HG02884 (cell line): ENCODE data around the gene KCNT1.

Source experiments
- ATAC-seq: cut with Tn5 transposase; IDR thresholded peaks from one replicate; pipeline ENCODE4 v1.9.1; 2021; ENCODE audit warnings: mild to moderate bottlenecking, moderate library complexity; ENCODE audit not compliant: unreplicated experiment

KCNT1 gene

DNA sequence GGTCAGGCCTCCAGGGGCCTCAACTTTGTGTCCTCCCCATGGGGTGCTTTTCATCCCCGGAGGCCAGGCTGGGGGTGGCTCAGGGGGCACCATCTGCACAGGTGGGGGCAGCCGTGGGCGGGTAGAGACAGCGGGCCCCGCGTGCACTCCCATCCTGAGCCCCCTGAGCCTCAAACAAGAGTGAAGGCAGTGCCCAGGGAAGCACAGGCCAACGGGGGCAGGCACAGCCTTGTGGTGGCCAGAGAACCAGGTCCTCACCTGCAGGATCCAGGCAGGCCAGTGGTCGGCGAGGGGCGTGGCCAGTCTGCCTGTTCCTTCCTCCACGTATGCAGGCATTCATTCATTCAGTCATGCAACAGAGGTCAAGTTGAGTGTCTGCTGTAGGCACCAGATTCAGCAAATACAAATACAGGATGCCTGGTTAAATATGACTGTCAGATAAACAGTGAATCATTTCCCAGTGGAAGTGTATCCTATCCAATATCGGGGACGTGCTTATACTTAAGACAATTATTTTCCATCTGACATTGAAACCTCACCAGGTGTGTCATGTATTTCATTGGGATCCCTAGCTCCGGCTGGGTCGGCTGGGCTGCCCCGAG is 22.3 kb downstream of the KCNT1 start:
- no peak for ATAC-seq

- no peak for ATAC-seq
Observed at GRCh38 chr9:135726138-135726853, 24.3 kb downstream of the KCNT1 start.

DNA sequence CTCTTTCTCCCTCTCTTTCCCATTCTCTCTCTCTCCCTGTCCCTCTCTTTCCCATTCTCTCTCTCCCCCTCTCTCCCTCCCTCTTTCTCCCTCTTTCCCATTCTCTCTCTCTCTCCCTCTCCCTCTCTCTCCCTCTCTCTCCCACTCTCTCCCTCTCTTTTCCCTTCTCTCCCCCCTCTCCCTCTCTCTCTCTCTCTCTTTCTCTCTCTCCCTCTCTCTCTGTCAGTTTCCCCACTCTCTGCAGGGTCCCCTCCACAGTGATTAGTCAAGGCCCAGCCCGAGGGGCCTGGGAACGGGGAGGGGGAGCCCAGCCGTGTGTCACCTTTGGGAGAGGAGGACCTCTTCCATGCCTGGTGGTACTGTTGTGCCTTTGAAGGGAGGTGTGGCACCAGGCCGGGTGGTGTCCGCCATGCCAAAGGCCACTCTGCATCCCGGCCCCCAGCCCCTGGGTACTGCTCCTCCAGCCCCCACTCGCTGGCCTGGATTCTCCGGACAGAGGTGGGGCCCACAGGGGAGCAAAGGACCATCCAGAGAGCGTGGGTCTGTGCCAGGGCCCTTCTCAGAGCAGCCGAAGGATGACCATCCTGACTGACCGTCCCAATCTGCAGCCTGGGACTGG is 25.4 kb downstream of the KCNT1 start:
- ATAC-seq: no peak

DNA sequence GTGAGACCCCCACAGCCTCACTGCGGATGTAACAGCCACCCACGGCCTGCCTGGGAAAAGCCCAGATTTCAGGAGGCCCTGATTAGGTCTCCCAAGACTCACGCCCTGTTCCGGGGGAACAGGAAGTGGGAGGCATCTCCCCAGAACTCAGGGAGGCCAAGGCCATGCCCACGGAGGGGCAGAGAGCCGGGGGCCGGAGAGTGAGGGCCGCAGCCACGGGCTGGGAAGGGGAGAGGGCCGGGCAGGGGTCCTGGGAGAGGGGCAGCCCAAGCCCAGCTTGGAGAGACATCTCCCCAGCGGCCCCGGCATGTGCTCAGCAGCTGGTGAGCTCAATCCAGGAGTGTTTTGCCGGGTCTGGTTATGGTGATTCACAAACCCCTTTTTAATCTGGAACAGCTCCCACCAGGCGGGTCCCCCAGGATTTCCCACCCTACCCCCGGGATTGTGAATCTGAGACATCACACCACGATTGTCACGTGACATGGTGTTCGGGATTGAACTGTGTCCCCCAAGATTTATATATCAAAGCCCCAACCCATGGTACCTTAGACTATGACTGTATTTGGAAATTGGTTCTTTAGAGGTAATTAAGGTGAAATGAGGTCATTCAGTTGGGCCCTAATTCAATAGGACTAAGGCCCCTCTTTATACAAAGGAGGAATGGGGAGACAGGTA is 26.6 kb downstream of the KCNT1 start:
- ATAC-seq: no peak

DNA sequence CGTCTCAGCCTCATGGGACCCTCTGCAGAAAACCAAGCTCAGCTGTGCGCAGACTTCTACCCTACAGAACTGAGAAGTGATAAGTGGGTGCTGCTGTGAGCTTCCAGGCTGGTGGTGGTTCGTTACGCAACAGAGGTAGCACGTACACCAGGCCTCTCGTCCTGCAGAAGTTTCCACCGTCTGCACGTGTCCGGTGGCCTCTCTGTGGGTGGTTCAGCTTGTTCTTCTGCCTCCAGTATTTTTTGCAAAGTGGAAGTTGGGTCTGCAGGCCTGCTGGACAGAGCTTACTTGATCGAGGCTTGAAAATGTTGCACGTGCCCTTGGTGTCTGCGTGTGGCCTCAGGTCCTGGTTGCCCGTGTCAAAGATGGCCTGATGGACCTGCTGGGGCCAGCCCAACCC is 27.5 kb downstream of the KCNT1 start:
- no peak for ATAC-seq

DNA sequence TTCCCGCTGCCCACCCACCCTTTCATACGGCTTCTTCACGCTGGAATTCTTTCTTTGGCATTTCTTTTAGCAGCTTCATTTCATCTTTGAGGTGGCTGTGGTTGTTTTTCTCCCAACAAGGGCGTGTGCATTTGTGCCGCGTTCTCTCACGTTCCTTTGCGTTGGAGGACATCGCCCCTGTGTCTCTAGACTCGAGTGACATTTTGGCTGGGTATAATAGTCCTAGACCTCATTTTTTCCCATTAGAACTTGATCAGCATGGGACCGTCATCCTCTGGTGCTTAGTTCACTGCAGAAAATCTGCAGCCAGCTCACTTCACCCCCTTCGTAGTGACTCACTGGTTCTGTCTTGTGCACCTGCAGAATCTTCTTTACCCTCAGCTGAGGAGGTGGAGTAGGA is 29.5 kb downstream of the KCNT1 start:
- no peak for ATAC-seq

GRCh38 chr9:135732569-135733257 is 30.7 kb downstream of the KCNT1 start:
- no peak for ATAC-seq

GRCh38 chr9:135734616-135735144 is 32.7 kb downstream of the KCNT1 start:
- no peak for ATAC-seq

DNA sequence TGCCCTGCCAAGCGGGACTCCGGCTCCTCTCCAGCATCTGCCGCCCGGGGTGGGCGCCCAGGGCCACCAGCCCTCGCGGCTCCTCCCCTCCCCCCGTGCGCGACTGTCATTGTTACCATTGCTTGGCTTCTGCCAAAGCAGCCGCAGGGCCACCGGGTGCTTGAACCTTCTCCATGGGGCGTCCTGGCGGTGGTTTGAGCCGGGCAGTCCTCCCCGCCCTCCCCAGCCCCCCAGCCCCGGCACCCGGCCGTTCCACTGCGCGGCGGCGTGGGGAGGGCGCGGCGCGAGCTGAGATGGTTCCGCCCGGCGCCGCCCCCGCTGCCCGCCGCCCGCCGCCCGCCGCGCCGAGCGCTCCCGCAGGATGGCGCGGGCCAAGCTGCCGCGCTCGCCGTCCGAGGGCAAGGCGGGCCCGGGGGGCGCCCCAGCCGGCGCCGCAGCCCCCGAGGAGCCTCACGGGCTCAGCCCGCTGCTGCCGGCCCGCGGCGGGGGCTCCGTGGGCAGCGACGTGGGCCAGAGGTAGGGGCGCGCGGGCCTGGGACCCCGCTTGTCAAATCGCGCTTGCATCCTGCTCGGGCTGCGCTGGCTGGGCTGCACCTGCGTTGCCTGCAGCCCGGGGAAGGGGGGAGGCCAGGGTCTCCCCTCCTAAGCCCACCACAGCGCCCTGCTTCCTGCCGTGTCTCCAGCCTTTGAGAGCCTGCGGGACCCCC is 34.4 kb downstream of the KCNT1 start:
- no peak for ATAC-seq

DNA sequence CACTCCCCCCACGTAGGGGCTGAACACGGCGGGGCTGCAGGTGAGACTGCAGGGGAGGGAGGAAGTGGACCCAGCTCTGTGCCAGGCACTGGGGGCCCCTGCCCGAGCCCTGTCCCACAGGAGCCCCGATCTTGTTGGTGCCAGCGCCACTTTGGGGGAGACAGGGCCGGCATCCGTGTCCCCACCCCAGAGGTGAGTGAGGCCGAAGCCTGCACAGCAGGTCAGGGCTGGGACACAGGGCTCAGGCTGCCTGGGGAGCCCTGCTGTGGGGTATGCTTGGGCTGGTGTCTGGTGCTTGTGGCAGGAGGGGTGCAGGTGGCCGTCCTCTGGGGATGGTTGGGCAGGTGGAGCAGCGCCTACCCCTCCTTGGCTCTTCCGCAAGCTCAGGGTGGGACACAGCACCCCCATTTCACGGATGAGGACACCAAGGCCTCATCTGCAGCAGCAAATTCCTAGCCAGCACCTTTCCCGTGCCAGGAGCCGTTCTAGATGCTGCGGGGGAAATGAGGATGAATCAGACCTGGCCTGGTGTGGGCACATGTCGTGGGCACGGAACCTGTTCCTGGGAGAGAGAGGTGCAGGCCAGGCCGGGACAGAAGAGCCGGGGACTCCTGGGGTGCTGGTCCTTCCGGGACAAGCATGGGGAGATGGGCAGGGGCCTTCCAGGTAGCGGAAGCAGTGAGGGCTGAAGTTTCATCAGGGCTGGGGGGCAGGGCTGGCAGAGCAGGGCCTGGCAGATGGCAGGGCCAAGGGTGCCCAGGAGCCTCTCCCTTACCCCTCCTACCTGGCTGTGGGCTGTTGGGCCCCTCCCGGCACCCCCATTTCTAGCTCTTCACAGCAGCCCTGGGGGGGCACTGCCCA is 35.2 kb downstream of the KCNT1 start:
- ATAC-seq: no peak

DNA sequence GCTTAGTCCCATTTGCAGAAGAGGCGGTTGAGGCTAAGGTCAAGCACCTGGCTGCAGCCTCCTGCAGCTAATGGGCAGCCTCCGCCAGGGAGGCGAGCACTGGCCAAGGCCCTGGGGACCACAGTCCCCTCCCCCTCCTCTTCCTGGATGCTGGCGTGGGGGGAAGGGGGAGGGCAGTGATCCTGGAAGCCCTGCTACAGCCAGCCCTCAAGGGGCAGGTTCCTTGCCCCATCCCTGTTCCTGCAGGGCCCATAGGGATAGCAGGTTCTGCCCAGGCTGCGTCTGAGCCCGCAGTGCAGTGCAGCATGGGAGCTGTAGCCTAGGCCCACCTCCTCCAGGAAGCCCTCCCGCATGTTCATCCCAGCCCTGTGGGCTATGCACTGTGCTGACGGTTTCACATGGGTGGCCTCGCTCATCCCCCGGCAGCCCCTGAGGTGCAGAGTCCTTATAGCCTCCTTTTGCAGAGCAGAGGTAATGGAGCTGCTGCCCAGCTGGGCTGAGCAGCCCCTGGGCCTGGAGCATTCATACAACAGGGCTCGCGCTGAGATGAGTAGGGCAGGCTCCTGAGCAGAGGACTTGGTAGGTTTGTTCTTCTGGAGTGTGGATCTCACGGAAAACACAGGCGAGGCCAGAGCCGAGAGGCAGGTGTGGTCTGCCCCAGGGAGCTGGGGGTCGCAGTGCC is 36.0 kb downstream of the KCNT1 start:
- no peak for ATAC-seq

- no peak for ATAC-seq
Observed at GRCh38 chr9:135739271-135740220, 37.6 kb downstream of the KCNT1 start.

DNA sequence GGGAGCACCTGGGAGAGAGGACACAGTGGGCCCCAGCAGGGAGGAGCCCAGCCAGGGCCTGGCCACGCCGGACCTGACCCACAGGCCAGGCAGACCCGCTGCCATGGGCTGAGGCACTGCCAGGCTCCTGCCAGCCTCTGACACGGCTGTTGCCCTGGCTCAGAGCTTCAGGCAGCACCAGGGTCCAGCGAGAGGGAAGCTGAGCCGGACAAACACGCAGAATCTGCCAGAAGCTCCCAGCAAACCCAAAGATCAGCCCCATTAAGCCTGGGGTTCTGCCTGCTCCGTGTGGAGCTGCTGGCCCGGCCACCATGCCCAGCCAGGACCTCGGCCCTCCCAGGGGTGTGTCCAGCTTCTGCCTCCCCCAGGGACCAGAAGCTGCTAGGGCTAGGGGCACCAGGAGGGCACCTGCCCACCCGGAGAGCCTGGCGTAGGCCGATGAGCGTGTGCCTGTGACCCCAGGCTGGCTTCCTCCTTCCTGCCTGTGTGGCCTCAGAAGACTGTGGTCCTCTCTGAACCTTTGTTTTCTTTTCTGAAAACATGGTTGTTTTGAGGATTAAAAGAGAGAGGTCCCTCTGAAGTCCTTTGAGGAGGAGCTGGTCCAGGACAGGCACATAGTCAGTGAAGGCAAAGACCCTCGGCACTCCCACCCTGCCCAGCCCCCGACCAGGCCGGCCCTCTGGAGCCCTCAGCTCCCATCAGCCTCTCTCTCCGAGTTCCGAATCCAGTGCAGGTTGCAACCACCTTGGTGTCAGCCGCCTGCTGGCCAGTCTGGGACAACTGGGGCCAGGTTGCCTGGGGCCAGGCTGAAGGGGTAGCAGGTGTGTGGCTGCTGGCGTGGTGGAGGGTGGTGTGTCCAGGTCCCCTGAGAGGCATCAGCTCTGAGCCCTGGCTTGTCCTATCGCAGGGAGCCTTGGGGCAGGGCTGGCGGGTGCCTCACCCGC is 39.6 kb downstream of the KCNT1 start:
- no peak for ATAC-seq

GRCh38 chr9:135743021-135743420 is 41.0 kb downstream of the KCNT1 start:
- ATAC-seq: no peak

GRCh38 chr9:135743546-135744332 is 41.8 kb downstream of the KCNT1 start:
- ATAC-seq: no peak
